ENCODE data around the gene C1orf105. TPM values are rescaled to one million over a fixed set of nuclear protein-coding genes. Genes with fewer than 3 reads are reported as not detected.

C1orf105 gene
- polyA plus RNA-seq, 1 of the 3 experiments (the other 2 are of a cell fraction) = not detected

- TF ChIP-seq TEAD4 (IDR thresholded peaks at IDR 0.05; ENCODE audit: borderline replicate concordance, insufficient read depth) (no peak), MXI1 (IDR thresholded peaks at IDR 0.05; ENCODE audit: low read depth, low read length) (no peak), EZH2phosphoT487 (IDR thresholded peaks at IDR 0.05; ENCODE audit: borderline replicate concordance, low read depth) (no peak)
These were observed 35.8 kb upstream of the C1orf105 start (continued) for GRCh38 chr1:172384656-172385055.

DNA sequence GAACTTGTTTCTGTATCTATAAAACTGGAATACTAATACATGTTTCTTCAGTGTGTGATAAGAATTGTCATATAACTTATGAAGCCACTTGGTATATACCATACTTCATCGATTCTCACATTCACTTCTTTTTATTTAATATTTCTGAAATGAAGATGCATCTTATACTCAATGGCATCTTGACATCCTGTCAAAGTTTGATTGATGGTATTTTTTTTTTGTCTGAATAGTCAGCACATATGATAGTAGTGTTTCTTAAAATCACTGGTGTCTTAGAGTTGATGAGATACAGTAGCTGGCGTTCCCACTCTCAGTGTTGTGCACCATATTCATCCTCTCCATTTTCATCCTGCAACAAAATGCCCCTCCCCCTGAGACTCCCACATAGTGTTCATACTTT, 34.4 kb upstream of the C1orf105 start:
- Histone ChIP-seq H2AFZ (ENCODE audit: low read depth) (no peak overlapping the region), H3K27ac (ENCODE audit: low read depth in 2 of 2, low read length in 1 of 2) (no peak overlapping the region), H3K4me3 (ENCODE audit: low read depth in 2 of 2, low read length in 1 of 2) (no peak overlapping the region), H3K9me2 (no peaks in the 10 kb centered on the region), H4K20me1 (ENCODE audit: insufficient read depth) (no peaks in the 10 kb centered on the region), H3K79me2 (ENCODE audit: insufficient read depth) (no peaks in the 10 kb centered on the region), H3F3A (replicated peaks; ENCODE audit: insufficient read depth) (no peaks in the 10 kb centered on the region), H3K9ac (no peak overlapping the region), H3K36me3 (replicated peaks in 1 of 2; ENCODE audit: control insufficient read depth in 1 of 2, insufficient read depth in 2 of 2, low read length in 1 of 2) (peaks cover 0 to 6% of the 10 kb centered on the region in 2 experiments), H3K9me3 (no peaks in the 10 kb centered on the region), H3K4me2 (no peak overlapping the region), H3K27me3 (ENCODE audit: insufficient read depth) (no peaks in the 10 kb centered on the region), H3K4me1 (ENCODE audit: control insufficient read depth in 1 of 2, insufficient read depth in 2 of 2, low read depth in 1 of 2, low read length in 1 of 2) (peaks cover 18 to 24% of the 10 kb centered on the region in 2 experiments; a peak in 3 of 4 replicates)
- DNase-seq = no peak
- 94% methylated on average over 2 of the region's 2 CpGs for WGBS (ENCODE audit: low lambda C conversion rate)
- no peak for TF ChIP-seq FOXJ3 (CRISPR knock-in tag; IDR thresholded peaks at IDR 0.05)
- TF ChIP-seq, protein P1, sequence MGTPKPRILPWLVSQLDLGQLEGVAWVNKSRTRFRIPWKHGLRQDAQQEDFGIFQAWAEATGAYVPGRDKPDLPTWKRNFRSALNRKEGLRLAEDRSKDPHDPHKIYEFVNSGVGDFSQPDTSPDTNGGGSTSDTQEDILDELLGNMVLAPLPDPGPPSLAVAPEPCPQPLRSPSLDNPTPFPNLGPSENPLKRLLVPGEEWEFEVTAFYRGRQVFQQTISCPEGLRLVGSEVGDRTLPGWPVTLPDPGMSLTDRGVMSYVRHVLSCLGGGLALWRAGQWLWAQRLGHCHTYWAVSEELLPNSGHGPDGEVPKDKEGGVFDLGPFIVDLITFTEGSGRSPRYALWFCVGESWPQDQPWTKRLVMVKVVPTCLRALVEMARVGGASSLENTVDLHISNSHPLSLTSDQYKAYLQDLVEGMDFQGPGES (IDR thresholded peaks at IDR 0.05; ENCODE audit: low read depth, low read length) = no peak
- TF ChIP-seq TCF12 (IDR thresholded peaks at IDR 0.05) = no peak
- no peak for TF ChIP-seq SIN3A (IDR thresholded peaks at IDR 0.05; ENCODE audit: borderline replicate concordance, low read depth, low read length)
- TF ChIP-seq EP300 (IDR thresholded peaks at IDR 0.05; ENCODE audit: borderline replicate concordance in 1 of 2, low read depth in 1 of 2, low read length in 1 of 2) = no peak
- no peak for TF ChIP-seq RCOR1 (IDR thresholded peaks at IDR 0.05; ENCODE audit: low read length)
- TF ChIP-seq SMC3 (IDR thresholded peaks at IDR 0.05; ENCODE audit: low read depth, low read length) = no peak
- TF ChIP-seq RXRA (IDR thresholded peaks at IDR 0.05; ENCODE audit: borderline replicate concordance, low read depth) = no peak
- TF ChIP-seq POLR2AphosphoS5 (IDR thresholded peaks at IDR 0.05; ENCODE audit: low read depth, low read length) = no peak
- TF ChIP-seq USF1 (IDR thresholded peaks at IDR 0.05; ENCODE audit: borderline replicate concordance, low read depth) = no peak
- TF ChIP-seq NRF1 (IDR thresholded peaks at IDR 0.05; ENCODE audit: low read depth, low read length) = no peak
- no peak for TF ChIP-seq PBX3 (IDR thresholded peaks at IDR 0.05)
- ChIA-PET POLR2A (no interaction called here), CTCF (interaction anchor here (0.7 to 1.9 kb wide), 2 partner anchors 14 to 384 kb away, joined by 3 to 8 read pairs; no protein-coding TSS in a partner anchor)

Data from SK-N-SH (cell line).